WTC11 (cell line): ENCODE measurements around the gene PIWIL4.

ENCODE experiments used
- AR ChIP-seq: fragments of 250-450 bp; sonication (Bioruptor Pico); IDR thresholded peaks from 2 replicates; pipeline ENCODE4 v1.9.0; 2021; ENCODE audit warnings: mild to moderate bottlenecking
- CTCF ChIP-seq: fragments of 200-600 bp; IDR thresholded peaks from 2 replicates; pipeline ENCODE4 v1.8.0; 2022; ENCODE audit warnings: antibody characterized with exemption
- EMX1 ChIP-seq: fragments of 250-450 bp; sonication (Bioruptor Pico); IDR thresholded peaks from 2 replicates; pipeline ENCODE4 v1.8.0; 2021; ENCODE audit warnings: mild to moderate bottlenecking
- FOXJ3 ChIP-seq: sonication (generic); formaldehyde crosslinking; IDR thresholded peaks from 2 replicates; pipeline ENCODE4 v1.9.0; 2021; ENCODE audit warnings: missing genetic modification reagents, mild to moderate bottlenecking, borderline replicate concordance
- FOXK1 ChIP-seq: sonication (generic); formaldehyde crosslinking; IDR thresholded peaks from 2 replicates; pipeline ENCODE4 v1.8.0; 2022; ENCODE audit warnings: mild to moderate bottlenecking, moderate library complexity, missing genetic modification reagents
- JUN ChIP-seq: sonication (generic); formaldehyde crosslinking; IDR thresholded peaks from 2 replicates; pipeline ENCODE4 v1.8.0; 2023; ENCODE audit warnings: mild to moderate bottlenecking, missing genetic modification reagents
- NFYB ChIP-seq: sonication (generic); formaldehyde crosslinking; conservative IDR thresholded peaks from 2 replicates; pipeline ENCODE4 v1.8.0; 2022; ENCODE audit warnings: low read depth, missing genetic modification reagents
- NR1H2 ChIP-seq: sonication (generic); formaldehyde crosslinking; IDR thresholded peaks from 2 replicates; pipeline ENCODE4 v1.9.0; 2021; ENCODE audit warnings: mild to moderate bottlenecking, moderate library complexity, missing genetic modification reagents
- OVOL2 ChIP-seq: fragments of 250-450 bp; sonication (Bioruptor Pico); IDR thresholded peaks from 2 replicates; pipeline ENCODE4 v1.9.0; 2021; ENCODE audit warnings: mild to moderate bottlenecking, borderline replicate concordance
- TEAD1 ChIP-seq: sonication (generic); formaldehyde crosslinking; IDR thresholded peaks from 2 replicates; pipeline ENCODE4 v1.8.0; 2022; ENCODE audit warnings: mild to moderate bottlenecking, missing genetic modification reagents
- ZBTB43 ChIP-seq: sonication (generic); formaldehyde crosslinking; IDR thresholded peaks from 2 replicates; pipeline ENCODE4 v1.8.1; 2023; ENCODE audit warnings: mild to moderate bottlenecking, missing genetic modification reagents
- ZNF423 ChIP-seq: fragments of 250-450 bp; sonication (Bioruptor Pico); IDR thresholded peaks from 2 replicates; pipeline ENCODE4 v2.1.2; 2022; ENCODE audit warnings: mild to moderate bottlenecking, moderate library complexity

- TF ChIP-seq JUN (CRISPR knock-in tag): no peak
- TF ChIP-seq AR: no peak
- TF ChIP-seq CTCF: no peak
- no peak for TF ChIP-seq EMX1 (CRISPR knock-in tag)
- TF ChIP-seq FOXJ3 (CRISPR knock-in tag): no peak
- TF ChIP-seq NFYB (CRISPR knock-in tag): no peak
- no peak for TF ChIP-seq ZBTB43 (CRISPR knock-in tag)
- TF ChIP-seq ZNF423 (CRISPR knock-in tag): no peak
- no peak for TF ChIP-seq OVOL2 (CRISPR knock-in tag)
- no peak for TF ChIP-seq NR1H2
- no peak for TF ChIP-seq TEAD1
- no peak for TF ChIP-seq FOXK1 (CRISPR knock-in tag)
Observed at GRCh38 chr11:94666792-94667721, 99.9 kb downstream of the PIWIL4 start.
